GM12864 (cell line): ENCODE results near the gene TNFSF12.

ENCODE experiments used
- DNase-seq: peaks from one replicate; pipeline ENCODE4 v3.0.0-alpha.2; 2011; ENCODE audit warnings: low read depth
- H3K4me3 ChIP-seq: 2 replicates; pipeline ENCODE4 v1.5.1; 2011; ENCODE audit warnings: mild to moderate bottlenecking, low read depth, low read length, control low read depth
- TF ChIP-seq, protein P1 (sequence below): IDR thresholded peaks from 2 replicates; pipeline ENCODE4 v1.5.1; 2011; ENCODE audit warnings: low read depth, mild to moderate bottlenecking, moderate library complexity, low read length, control low read depth, inconsistent platforms; ENCODE audit errors: missing control alignments

TNFSF12 gene

DNA sequence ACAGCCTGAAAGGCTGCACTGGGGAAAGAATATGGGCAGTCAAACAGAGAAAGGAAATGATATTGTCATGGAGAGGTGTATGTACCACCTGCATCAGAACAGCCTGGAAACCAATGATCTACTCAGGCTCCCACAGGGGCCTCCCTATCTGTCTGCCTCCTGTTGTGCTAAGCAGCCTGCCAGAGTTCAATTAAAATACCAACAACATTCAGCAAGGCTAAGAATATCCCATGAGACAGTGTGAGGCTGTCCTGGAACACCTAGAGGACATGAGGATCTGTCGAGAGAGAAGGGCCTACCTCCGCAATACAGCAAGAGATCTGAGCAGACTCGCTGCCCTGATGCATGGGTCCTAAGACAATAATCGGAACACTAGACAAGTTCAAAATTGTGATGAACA lies 57.4 kb downstream of the TNFSF12 start:
- no peak for DNase-seq
- TF ChIP-seq, protein P1, sequence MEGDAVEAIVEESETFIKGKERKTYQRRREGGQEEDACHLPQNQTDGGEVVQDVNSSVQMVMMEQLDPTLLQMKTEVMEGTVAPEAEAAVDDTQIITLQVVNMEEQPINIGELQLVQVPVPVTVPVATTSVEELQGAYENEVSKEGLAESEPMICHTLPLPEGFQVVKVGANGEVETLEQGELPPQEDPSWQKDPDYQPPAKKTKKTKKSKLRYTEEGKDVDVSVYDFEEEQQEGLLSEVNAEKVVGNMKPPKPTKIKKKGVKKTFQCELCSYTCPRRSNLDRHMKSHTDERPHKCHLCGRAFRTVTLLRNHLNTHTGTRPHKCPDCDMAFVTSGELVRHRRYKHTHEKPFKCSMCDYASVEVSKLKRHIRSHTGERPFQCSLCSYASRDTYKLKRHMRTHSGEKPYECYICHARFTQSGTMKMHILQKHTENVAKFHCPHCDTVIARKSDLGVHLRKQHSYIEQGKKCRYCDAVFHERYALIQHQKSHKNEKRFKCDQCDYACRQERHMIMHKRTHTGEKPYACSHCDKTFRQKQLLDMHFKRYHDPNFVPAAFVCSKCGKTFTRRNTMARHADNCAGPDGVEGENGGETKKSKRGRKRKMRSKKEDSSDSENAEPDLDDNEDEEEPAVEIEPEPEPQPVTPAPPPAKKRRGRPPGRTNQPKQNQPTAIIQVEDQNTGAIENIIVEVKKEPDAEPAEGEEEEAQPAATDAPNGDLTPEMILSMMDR = no peak
- no peak overlapping the region for H3K4me3 ChIP-seq
